Choroid plexus epithelial cell (primary cell): ENCODE measurements around the gene ANKDD1A.

Experiments
- DNase-seq: peaks from one replicate; pipeline ENCODE4 v3.0.0-alpha.2; 2010; ENCODE audit warnings: low read depth
- H3K4me3 ChIP-seq: 2 replicates; pipeline ENCODE4 v1.5.1; 2011; ENCODE audit warnings: low read depth, mild to moderate bottlenecking, control low read depth, low read length, moderate library complexity
- TF ChIP-seq, protein P1 (sequence below): conservative IDR thresholded peaks from 2 replicates; pipeline ENCODE4 v1.5.1; 2011; ENCODE audit warnings: low read depth, mild to moderate bottlenecking, control low read depth, inconsistent platforms, low read length, moderate library complexity

The ANKDD1A gene

DNA sequence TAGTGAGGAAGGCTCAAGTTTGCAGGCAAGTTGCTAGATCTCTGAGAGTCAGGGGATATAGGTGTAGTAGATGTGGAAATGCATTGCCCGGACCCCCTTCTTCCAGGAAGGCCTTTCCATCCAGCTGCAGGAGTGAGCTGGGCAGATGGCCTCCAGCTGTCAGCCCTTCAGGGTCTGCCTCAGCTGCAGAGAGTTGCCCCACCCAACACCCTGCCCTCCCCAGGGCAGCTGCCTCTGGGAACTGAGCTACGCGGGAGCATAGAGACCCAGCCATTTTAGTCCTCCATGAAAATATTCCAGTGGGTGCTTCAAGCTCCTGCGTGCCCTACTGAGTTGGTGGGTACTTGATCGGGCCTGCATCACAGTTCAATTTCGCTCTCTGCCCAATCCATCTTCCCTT, 48.5 kb downstream of the ANKDD1A start:
- no peak for DNase-seq
- no peak overlapping the region for H3K4me3 ChIP-seq
- TF ChIP-seq, protein P1, sequence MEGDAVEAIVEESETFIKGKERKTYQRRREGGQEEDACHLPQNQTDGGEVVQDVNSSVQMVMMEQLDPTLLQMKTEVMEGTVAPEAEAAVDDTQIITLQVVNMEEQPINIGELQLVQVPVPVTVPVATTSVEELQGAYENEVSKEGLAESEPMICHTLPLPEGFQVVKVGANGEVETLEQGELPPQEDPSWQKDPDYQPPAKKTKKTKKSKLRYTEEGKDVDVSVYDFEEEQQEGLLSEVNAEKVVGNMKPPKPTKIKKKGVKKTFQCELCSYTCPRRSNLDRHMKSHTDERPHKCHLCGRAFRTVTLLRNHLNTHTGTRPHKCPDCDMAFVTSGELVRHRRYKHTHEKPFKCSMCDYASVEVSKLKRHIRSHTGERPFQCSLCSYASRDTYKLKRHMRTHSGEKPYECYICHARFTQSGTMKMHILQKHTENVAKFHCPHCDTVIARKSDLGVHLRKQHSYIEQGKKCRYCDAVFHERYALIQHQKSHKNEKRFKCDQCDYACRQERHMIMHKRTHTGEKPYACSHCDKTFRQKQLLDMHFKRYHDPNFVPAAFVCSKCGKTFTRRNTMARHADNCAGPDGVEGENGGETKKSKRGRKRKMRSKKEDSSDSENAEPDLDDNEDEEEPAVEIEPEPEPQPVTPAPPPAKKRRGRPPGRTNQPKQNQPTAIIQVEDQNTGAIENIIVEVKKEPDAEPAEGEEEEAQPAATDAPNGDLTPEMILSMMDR: no peak

DNA sequence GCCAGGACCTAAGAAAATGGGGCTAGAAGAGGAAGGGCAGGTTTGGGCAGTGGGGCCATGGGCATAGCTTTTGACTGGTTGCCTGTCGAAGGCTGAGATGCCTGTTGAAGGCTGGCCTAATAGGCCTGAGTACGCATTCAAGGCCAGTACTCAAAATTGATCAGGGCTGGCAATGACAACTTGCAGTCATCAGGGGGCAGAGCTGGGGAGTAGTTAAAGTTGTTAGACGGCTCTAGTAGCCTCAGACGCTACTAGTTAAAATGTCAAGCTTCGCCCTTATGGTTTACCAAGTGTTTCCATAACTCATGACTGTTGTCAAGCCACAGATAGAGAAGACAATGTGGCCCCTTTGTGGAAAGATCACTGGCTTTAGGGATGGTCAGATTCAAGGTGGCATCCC, 49.3 kb downstream of the ANKDD1A start:
- TF ChIP-seq, protein P1: peak; percentile 9
- no peak for DNase-seq
- H3K4me3 ChIP-seq: no peak overlapping the region

DNA sequence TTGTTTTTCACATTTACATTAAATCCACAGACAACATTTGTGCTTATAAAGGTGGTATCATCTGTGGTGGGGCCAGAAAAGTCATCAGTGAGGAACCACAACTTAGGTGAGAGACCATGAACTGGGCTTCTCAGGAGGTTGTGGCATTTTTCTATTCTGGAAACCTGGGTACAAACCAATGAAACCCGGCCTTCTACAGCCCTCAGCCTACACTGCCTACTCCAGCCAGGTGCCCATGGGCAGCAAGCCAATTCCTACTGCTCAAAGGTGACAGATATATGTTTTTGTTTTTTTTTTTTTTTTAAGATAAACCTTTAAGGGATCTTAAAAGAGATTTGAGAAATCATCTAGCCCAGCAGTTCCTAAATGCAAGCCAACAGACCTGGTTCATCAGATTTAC, 57.7 kb downstream of the ANKDD1A start:
- TF ChIP-seq, protein P1: no peak
- DNase-seq: no peak
- no peak overlapping the region for H3K4me3 ChIP-seq

DNA sequence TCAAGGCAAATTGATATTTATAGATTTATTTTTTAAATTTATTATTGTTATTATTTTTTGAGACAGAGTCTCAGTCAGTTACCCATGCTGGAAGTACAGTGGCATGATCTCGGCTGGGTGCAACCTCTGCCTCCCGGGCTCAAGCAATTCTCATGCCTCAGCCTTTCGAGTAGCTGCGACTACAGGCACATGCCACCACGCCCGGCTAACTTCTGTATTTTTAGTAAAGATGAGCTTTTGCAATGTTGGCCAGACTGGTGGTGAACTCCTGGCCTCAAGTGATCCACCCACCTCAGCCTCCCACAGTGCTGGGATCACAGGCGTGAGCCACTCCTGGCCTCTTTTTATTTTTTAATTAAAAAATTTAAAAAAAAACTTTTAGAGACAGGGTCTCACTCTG, 59.0 kb downstream of the ANKDD1A start:
- H3K4me3 ChIP-seq: no peak overlapping the region
- DNase-seq: no peak
- TF ChIP-seq, protein P1: no peak

DNA sequence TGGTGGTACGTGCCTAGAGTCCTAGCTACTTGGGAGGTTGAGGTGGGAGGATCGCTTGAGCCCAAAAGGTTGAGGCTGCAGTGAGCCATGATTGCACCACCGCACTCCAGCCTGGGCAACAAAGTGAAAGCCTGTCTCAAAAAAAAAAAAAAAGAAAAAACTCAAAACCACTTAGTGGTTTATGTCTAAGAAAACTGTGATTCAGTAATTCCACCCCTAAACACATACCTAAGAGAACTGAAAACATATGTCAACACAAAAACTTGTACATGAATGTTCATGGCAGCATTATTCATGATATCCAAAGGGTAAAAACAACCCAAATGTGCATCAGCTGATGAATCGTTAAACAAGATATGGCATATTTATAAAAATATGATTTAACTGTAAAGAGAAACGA, 63.7 kb downstream of the ANKDD1A start:
- no peak overlapping the region for H3K4me3 ChIP-seq
- TF ChIP-seq, protein P1: no peak
- no peak for DNase-seq

DNA sequence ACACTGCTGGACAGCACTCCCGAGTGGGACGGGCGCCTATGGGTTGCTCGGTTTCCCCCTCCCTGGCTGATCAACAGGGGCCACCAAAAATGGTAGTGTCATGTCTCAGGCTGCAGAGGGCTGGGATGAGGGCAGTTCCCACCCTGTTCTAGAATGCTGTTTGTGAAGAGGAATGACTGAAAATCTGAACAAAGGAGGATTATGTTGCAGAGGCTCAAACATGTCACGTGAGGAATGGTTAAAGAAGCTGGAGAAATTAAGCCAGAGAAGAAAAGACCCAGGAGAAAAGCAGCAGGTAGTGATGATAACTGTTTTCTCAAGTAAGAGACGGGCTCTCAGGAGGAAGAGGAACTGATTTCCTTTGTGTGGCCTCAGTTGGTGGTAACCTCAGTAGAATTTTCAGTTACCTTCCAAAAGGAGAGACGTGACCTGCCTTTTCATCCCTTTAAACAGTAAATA, 67.6 kb downstream of the ANKDD1A start:
- no peak overlapping the region for H3K4me3 ChIP-seq
- no peak for DNase-seq
- TF ChIP-seq, protein P1: no peak

DNA sequence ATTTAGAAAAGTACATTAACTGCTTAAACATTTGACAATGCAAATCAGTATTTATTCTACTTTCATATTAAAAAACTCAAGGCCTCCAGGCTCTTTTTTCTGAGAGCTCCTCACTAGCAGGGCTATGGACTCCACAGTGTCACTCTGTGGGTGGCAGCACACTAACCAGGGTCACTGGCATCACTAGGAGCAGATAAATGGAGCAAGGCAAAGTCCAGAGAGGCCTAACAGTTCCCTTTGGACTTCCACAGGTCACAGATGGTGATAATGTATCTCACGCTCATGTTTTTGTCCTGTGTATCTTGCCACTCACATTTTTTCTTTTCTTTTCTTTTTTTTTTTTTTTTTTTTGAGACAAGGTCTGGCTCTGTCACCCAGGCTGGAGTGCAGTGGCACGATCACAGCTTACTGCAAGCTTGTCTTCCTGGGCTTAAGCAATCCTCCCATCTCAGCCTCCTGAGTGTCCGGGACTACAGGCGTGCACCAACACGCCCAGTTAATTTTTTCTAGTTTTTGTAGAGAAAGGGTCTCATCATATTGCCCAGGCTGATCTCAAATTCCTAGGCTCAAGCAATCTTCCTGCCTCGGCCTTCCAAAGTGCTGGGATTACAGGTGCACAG, 70.2 kb downstream of the ANKDD1A start:
- DNase-seq: no peak
- TF ChIP-seq, protein P1: no peak
- no peak overlapping the region for H3K4me3 ChIP-seq
